Measurements from ENCODE around the gene WDR48. TPM values are rescaled to one million over a fixed set of nuclear protein-coding genes. Genes with fewer than 3 reads are reported as not detected.

The WDR48 gene
- polyA plus RNA-seq, 1 donor from 2014 or later = 111 TPM

DNA sequence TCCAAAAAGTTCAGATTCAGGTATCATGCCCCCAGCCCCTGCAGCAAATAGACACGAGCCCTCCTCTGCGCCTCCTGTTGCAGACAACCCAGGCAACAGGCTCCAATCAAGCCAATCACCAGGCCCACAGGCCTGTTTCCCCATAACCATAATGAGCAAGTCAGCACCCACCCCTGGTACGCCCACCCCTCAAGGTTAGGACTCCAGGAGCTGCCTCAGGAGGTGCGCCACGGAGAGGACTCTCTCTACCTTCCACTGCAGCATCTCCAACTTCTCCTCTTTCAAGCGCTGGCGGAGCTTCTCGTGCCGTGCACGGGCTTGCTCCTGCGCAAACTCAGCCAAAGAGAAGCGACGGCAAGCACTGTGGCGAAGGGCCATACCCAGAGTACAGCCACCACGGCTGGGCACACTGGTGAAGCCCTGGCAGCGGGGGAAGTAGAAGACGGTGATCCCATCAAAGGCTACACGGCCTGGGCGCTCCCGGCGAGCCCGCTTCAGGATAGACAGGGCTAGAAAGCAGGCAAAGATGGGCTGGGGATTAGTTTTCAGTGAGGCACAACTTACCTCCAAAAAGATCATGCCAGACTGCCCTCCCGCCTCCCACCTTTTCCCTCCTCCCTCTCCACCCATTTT, 93.0 kb downstream of the WDR48 start:
- no peak overlapping the region for H3K4me2 ChIP-seq (ENCODE audit: low read length)
- H2AFZ ChIP-seq (ENCODE audit: low read depth, low read length) = no peak overlapping the region
- no peaks in the 10 kb centered on the region for H3K79me2 ChIP-seq (replicated peaks; ENCODE audit: insufficient read depth, low read length)
- no peaks in the 10 kb centered on the region for H3K36me3 ChIP-seq (ENCODE audit: insufficient read depth, low read length)
- TF ChIP-seq, protein P1, sequence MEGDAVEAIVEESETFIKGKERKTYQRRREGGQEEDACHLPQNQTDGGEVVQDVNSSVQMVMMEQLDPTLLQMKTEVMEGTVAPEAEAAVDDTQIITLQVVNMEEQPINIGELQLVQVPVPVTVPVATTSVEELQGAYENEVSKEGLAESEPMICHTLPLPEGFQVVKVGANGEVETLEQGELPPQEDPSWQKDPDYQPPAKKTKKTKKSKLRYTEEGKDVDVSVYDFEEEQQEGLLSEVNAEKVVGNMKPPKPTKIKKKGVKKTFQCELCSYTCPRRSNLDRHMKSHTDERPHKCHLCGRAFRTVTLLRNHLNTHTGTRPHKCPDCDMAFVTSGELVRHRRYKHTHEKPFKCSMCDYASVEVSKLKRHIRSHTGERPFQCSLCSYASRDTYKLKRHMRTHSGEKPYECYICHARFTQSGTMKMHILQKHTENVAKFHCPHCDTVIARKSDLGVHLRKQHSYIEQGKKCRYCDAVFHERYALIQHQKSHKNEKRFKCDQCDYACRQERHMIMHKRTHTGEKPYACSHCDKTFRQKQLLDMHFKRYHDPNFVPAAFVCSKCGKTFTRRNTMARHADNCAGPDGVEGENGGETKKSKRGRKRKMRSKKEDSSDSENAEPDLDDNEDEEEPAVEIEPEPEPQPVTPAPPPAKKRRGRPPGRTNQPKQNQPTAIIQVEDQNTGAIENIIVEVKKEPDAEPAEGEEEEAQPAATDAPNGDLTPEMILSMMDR (IDR thresholded peaks at IDR 0.05; ENCODE audit: poor library complexity, severe bottlenecking) = no peak
- no peak for TF ChIP-seq EP300 (conservative IDR thresholded peaks at IDR 0.05; ENCODE audit: poor library complexity, severe bottlenecking)
- no peaks in the 10 kb centered on the region for H4K20me1 ChIP-seq (ENCODE audit: insufficient read depth)
- no peak overlapping the region for H3K9ac ChIP-seq (ENCODE audit: low read length)
- H3K9me3 ChIP-seq (ENCODE audit: low read length) = no peaks in the 10 kb centered on the region
- no peaks in the 10 kb centered on the region for H3K27me3 ChIP-seq (ENCODE audit: insufficient read depth, low read depth, low read length)
- no peak overlapping the region for H3K4me3 ChIP-seq (ENCODE audit: low read length)
- no peak overlapping the region for H3K27ac ChIP-seq (ENCODE audit: low read length)
- H3F3A ChIP-seq (ENCODE audit: insufficient read depth, low read length, poor library complexity, severe bottlenecking) = no peaks in the 10 kb centered on the region
- no peaks in the 10 kb centered on the region for H3K9me2 ChIP-seq (ENCODE audit: insufficient read depth, low read length)

DNA sequence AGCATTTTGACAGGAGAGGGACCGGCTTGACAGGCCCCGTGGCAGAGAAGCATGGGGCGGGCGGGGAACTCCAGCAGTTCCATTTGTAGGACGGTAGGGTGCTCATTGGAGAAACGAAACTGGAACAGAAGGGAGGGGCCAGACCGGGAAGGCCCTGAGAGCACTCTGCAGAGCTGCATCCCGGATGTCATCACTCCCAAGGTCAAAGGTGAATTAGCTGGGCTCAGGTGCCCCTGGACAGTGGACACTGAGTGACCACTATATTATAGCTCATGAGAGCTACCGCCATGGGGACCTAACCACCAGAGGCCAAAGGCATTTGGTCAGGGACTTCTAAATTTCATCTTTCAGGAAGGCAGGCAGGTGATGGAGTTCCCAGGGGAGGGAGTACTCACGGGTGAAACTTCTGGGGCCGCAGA, 94.3 kb downstream of the WDR48 start:
- Histone ChIP-seq H2AFZ (ENCODE audit: low read depth, low read length) (no peak overlapping the region), H3K9ac (ENCODE audit: low read length) (no peak overlapping the region), H3K4me2 (ENCODE audit: low read length) (no peak overlapping the region), H3K9me3 (ENCODE audit: low read length) (no peaks in the 10 kb centered on the region), H3K27me3 (ENCODE audit: insufficient read depth, low read depth, low read length) (no peaks in the 10 kb centered on the region), H3K79me2 (replicated peaks; ENCODE audit: insufficient read depth, low read length) (no peaks in the 10 kb centered on the region), H4K20me1 (ENCODE audit: insufficient read depth) (no peaks in the 10 kb centered on the region), H3K27ac (ENCODE audit: low read length) (no peak overlapping the region), H3K4me3 (ENCODE audit: low read length) (no peak overlapping the region), H3F3A (ENCODE audit: insufficient read depth, low read length, poor library complexity, severe bottlenecking) (no peaks in the 10 kb centered on the region), H3K9me2 (ENCODE audit: insufficient read depth, low read length) (no peaks in the 10 kb centered on the region), H3K36me3 (ENCODE audit: insufficient read depth, low read length) (no peaks in the 10 kb centered on the region)
- TF ChIP-seq EZH2 (IDR thresholded peaks at IDR 0.05; ENCODE audit: borderline replicate concordance, insufficient read depth, low read length, poor library complexity, severe bottlenecking) (no peak), MXI1 (conservative IDR thresholded peaks at IDR 0.05; ENCODE audit: poor library complexity, severe bottlenecking) (no peak), TAF1 (IDR thresholded peaks at IDR 0.05; ENCODE audit: low read depth) (no peak), EP300 (conservative IDR thresholded peaks at IDR 0.05; ENCODE audit: poor library complexity, severe bottlenecking) (no peak), SMC3 (conservative IDR thresholded peaks at IDR 0.05; ENCODE audit: poor library complexity) (no peak), POLR2AphosphoS5 (IDR thresholded peaks at IDR 0.05) (no peak), RAD21 (conservative IDR thresholded peaks at IDR 0.05) (no peak)
- TF ChIP-seq, protein P1 (IDR thresholded peaks at IDR 0.05; ENCODE audit: poor library complexity, severe bottlenecking) = no peak
- TF ChIP-seq, protein P2, sequence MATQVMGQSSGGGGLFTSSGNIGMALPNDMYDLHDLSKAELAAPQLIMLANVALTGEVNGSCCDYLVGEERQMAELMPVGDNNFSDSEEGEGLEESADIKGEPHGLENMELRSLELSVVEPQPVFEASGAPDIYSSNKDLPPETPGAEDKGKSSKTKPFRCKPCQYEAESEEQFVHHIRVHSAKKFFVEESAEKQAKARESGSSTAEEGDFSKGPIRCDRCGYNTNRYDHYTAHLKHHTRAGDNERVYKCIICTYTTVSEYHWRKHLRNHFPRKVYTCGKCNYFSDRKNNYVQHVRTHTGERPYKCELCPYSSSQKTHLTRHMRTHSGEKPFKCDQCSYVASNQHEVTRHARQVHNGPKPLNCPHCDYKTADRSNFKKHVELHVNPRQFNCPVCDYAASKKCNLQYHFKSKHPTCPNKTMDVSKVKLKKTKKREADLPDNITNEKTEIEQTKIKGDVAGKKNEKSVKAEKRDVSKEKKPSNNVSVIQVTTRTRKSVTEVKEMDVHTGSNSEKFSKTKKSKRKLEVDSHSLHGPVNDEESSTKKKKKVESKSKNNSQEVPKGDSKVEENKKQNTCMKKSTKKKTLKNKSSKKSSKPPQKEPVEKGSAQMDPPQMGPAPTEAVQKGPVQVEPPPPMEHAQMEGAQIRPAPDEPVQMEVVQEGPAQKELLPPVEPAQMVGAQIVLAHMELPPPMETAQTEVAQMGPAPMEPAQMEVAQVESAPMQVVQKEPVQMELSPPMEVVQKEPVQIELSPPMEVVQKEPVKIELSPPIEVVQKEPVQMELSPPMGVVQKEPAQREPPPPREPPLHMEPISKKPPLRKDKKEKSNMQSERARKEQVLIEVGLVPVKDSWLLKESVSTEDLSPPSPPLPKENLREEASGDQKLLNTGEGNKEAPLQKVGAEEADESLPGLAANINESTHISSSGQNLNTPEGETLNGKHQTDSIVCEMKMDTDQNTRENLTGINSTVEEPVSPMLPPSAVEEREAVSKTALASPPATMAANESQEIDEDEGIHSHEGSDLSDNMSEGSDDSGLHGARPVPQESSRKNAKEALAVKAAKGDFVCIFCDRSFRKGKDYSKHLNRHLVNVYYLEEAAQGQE (IDR thresholded peaks at IDR 0.05; ENCODE audit: borderline replicate concordance) = no peak

Small RNAs within 50 kb of the gene (small RNA-seq; reads per million reads assigned to genes)
- 0 to 0.03 (median 0) reads per million in 3 experiments for gene RNU6-1227P

Other genes starting within 250 kb of the WDR48 start
- not detected in 2 replicates for gene SCN10A, start 235.8 kb upstream of the WDR48 start, polyA plus RNA-seq
- 2.2 and 2.8 TPM in 2 replicates for gene SCN11A, start 72 bp upstream of the WDR48 start, polyA plus RNA-seq
- gene GORASP1, start 55.6 kb downstream of the WDR48 start, polyA plus RNA-seq = 55.6 and 89.1 TPM in 2 replicates
- gene TTC21A, start 55.7 kb downstream of the WDR48 start, polyA plus RNA-seq = 6.2 and 9.4 TPM in 2 replicates
- 0.09 and 0.22 TPM in 2 replicates for gene CSRNP1, start 101.6 kb downstream of the WDR48 start, polyA plus RNA-seq
- gene XIRP1, start 140.6 kb downstream of the WDR48 start, polyA plus RNA-seq = not detected in 2 replicates
- gene CX3CR1, start 228.0 kb downstream of the WDR48 start, polyA plus RNA-seq = not detected in 2 replicates

All from neural cell (in vitro differentiated cells).